ENCODE data around the gene ARID4B. TPM values are rescaled to one million over a fixed set of nuclear protein-coding genes. Genes with fewer than 3 reads are reported as not detected.

The ARID4B gene
- total and polyA plus RNA-seq, 2 donors (not counting 1 experiment from before 2014, with no cell fraction given) = 15.3 to 42.4 TPM

DNA sequence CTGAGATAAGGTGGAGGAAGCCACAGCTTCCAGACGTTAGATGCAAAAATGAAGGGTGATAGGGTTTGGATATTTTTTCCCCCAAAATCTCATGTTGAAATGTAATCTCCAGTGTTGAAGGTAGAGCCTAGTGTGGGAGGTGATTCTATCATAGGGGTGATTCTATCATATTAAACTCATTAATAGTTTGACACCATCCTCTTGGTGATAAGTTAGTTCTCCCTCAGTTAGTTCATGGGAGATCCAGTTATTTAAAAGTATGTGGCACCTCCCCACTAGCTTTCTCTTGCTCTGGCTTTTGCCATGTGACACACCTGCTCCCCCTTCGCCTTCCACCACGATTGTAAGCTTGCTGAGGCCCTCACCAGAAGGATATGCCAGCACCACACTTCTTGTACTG, 30.9 kb upstream of the ARID4B start:
- no peak overlapping the region for H2AFZ ChIP-seq (ENCODE audit: low read length)
- no peak overlapping the region for H3K4me2 ChIP-seq (ENCODE audit: extremely low read depth, insufficient read depth, low read length)
- no peak for TF ChIP-seq EZH2 (IDR thresholded peaks at IDR 0.05; ENCODE audit: low read length, missing control alignments)
- TF ChIP-seq, protein P1, sequence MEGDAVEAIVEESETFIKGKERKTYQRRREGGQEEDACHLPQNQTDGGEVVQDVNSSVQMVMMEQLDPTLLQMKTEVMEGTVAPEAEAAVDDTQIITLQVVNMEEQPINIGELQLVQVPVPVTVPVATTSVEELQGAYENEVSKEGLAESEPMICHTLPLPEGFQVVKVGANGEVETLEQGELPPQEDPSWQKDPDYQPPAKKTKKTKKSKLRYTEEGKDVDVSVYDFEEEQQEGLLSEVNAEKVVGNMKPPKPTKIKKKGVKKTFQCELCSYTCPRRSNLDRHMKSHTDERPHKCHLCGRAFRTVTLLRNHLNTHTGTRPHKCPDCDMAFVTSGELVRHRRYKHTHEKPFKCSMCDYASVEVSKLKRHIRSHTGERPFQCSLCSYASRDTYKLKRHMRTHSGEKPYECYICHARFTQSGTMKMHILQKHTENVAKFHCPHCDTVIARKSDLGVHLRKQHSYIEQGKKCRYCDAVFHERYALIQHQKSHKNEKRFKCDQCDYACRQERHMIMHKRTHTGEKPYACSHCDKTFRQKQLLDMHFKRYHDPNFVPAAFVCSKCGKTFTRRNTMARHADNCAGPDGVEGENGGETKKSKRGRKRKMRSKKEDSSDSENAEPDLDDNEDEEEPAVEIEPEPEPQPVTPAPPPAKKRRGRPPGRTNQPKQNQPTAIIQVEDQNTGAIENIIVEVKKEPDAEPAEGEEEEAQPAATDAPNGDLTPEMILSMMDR (conservative IDR thresholded peaks at IDR 0.05 in 1 of 2, IDR thresholded peaks at IDR 0.05 in 1 of 2; ENCODE audit: low read depth in 1 of 2, low read length in 2 of 2) = no peak
- H3K36me3 ChIP-seq (ENCODE audit: control insufficient read depth, insufficient read depth, low read length) = no peaks in the 10 kb centered on the region
- no peak overlapping the region for H3K9ac ChIP-seq (ENCODE audit: insufficient read depth, low read length)
- H3K4me3 ChIP-seq (replicated peaks in 1 of 4; ENCODE audit: control extremely low read depth in 1 of 4, insufficient read depth in 1 of 4, low read depth in 3 of 4, low read length in 4 of 4) = no peak overlapping the region
- DNase-seq (ENCODE audit: low read depth in 2 of 2) = no peak
- no peaks in the 10 kb centered on the region for H4K20me1 ChIP-seq (ENCODE audit: control insufficient read depth, extremely low read depth, insufficient read depth, low read length)
- H3K9me3 ChIP-seq (ENCODE audit: control insufficient read depth, insufficient read depth, low read depth, low read length) = no peaks in the 10 kb centered on the region
- H3K79me2 ChIP-seq (ENCODE audit: control insufficient read depth, insufficient read depth, low read length) = no peaks in the 10 kb centered on the region
- H3K4me1 ChIP-seq (ENCODE audit: control insufficient read depth, extremely low read depth, insufficient read depth, low read length) = no peaks in the 10 kb centered on the region
- H3K27ac ChIP-seq (ENCODE audit: insufficient read depth, low read length) = no peak overlapping the region
- H3K27me3 ChIP-seq (ENCODE audit: control insufficient read depth, insufficient read depth, low read length) = no peaks in the 10 kb centered on the region

DNA sequence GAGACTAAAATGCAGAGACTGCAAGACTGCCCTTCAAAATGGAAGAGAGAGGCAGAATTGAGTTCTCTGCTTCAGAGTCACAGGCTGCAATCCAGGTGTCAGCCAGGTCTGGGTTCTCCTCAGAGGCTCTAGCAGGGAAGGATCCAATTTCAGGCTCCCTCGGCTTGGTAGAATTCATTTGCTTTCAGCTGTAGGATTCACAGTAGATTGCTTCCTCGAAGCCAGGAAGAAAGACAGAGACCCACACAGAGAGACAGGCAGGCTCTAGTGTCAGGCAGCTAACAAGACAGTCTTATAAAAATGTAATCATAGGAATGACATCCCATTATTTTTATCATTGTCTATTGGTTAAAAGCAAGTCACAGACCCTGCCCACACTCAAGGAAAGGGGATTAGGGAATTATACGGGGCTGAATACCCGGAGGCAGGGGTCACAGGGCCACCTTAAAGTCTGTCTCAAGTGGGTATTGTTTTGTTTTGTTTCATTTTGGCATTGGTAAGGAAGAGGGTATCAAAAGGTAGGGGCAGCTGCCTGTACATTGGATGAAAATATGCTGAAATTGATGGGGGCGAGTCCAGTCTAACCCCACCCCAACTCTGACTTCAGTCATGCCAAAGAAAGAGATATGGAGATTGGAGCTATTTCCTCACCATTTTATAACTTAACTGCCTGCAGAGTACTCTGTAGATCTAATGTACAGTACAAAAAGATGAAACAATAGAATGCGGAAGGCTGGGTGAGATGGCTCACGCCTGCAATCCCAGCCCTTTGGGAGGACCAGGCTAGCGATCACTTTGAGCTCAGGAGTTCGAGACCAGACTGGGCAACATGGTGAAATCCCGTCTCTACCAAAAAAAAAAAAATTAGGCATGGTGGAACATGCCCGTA, 29.8 kb upstream of the ARID4B start:
- Histone ChIP-seq H2AFZ (ENCODE audit: low read length) (no peak overlapping the region), H3K4me2 (ENCODE audit: extremely low read depth, insufficient read depth, low read length) (no peak overlapping the region), H3K9ac (ENCODE audit: insufficient read depth, low read length) (no peak overlapping the region), H3K4me1 (ENCODE audit: control insufficient read depth, extremely low read depth, insufficient read depth, low read length) (no peaks in the 10 kb centered on the region), H3K36me3 (ENCODE audit: control insufficient read depth, insufficient read depth, low read length) (no peaks in the 10 kb centered on the region), H4K20me1 (ENCODE audit: control insufficient read depth, extremely low read depth, insufficient read depth, low read length) (no peaks in the 10 kb centered on the region), H3K79me2 (ENCODE audit: control insufficient read depth, insufficient read depth, low read length) (no peaks in the 10 kb centered on the region), H3K27ac (ENCODE audit: insufficient read depth, low read length) (no peak overlapping the region), H3K27me3 (ENCODE audit: control insufficient read depth, insufficient read depth, low read length) (no peaks in the 10 kb centered on the region), H3K9me3 (ENCODE audit: control insufficient read depth, insufficient read depth, low read depth, low read length) (no peaks in the 10 kb centered on the region), H3K4me3 (replicated peaks in 1 of 4; ENCODE audit: control extremely low read depth in 1 of 4, insufficient read depth in 1 of 4, low read depth in 3 of 4, low read length in 4 of 4) (no peak overlapping the region)
- TF ChIP-seq, protein P1 (conservative IDR thresholded peaks at IDR 0.05 in 1 of 2, IDR thresholded peaks at IDR 0.05 in 1 of 2; ENCODE audit: low read depth in 1 of 2, low read length in 2 of 2) = no peak
- no peak for TF ChIP-seq EZH2 (IDR thresholded peaks at IDR 0.05; ENCODE audit: low read length, missing control alignments)
- no peak for DNase-seq (ENCODE audit: low read depth in 2 of 2)

DNA sequence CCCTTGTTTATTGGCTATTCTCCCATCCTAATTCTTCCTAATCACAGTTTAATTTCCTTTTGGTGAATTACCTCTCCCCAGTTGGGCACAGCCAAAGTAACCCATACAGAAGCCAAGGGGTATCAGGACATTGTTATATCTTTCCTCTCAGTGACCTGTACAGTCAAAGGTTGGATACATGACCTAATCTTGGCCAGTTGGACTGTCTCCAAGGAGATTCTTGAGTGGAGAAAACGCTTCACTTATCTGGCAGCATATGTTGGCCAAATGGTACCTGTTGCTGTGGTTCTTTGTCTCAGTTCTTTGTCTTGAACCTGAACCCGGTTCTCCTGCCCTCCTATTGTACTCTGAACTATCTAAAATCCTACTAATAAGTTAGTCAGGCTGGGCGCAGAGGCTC, 23.9 kb upstream of the ARID4B start:
- H3K4me2 ChIP-seq (ENCODE audit: extremely low read depth, insufficient read depth, low read length) = no peak overlapping the region
- no peaks in the 10 kb centered on the region for H3K36me3 ChIP-seq (ENCODE audit: control insufficient read depth, insufficient read depth, low read length)
- no peaks in the 10 kb centered on the region for H3K4me1 ChIP-seq (ENCODE audit: control insufficient read depth, extremely low read depth, insufficient read depth, low read length)
- DNase-seq (ENCODE audit: low read depth in 2 of 2) = no peak
- H3K27me3 ChIP-seq (ENCODE audit: control insufficient read depth, insufficient read depth, low read length) = no peaks in the 10 kb centered on the region
- TF ChIP-seq, protein P1 (conservative IDR thresholded peaks at IDR 0.05 in 1 of 2, IDR thresholded peaks at IDR 0.05 in 1 of 2; ENCODE audit: low read depth in 1 of 2, low read length in 2 of 2) = no peak
- TF ChIP-seq EZH2 (IDR thresholded peaks at IDR 0.05; ENCODE audit: low read length, missing control alignments) = no peak
- H3K9ac ChIP-seq (ENCODE audit: insufficient read depth, low read length) = no peak overlapping the region
- H2AFZ ChIP-seq (ENCODE audit: low read length) = no peak overlapping the region
- H3K79me2 ChIP-seq (ENCODE audit: control insufficient read depth, insufficient read depth, low read length) = no peaks in the 10 kb centered on the region
- H3K27ac ChIP-seq (ENCODE audit: insufficient read depth, low read length) = no peak overlapping the region
- H3K9me3 ChIP-seq (ENCODE audit: control insufficient read depth, insufficient read depth, low read depth, low read length) = no peaks in the 10 kb centered on the region
- no peak overlapping the region for H3K4me3 ChIP-seq (replicated peaks in 1 of 4; ENCODE audit: control extremely low read depth in 1 of 4, insufficient read depth in 1 of 4, low read depth in 3 of 4, low read length in 4 of 4)
- H4K20me1 ChIP-seq (ENCODE audit: control insufficient read depth, extremely low read depth, insufficient read depth, low read length) = no peaks in the 10 kb centered on the region
